Dedifferentiated amniotic fluid mesenchymal stem cell (primary cell): ENCODE data around the gene UNC13D.

Experiments used
- DNase-seq: peaks from one replicate; pipeline ENCODE4 v3.0.0-alpha.2; 2016; ENCODE audit errors: extremely low spot score

The UNC13D gene

GRCh38 chr17:75834279-75834920 lies 9.8 kb downstream of the UNC13D start:
- no peak for DNase-seq

GRCh38 chr17:75832652-75833400 lies 11.4 kb downstream of the UNC13D start:
- DNase-seq, result no peak

GRCh38 chr17:75832164-75832651 lies 12.0 kb downstream of the UNC13D start:
- no peak for DNase-seq

- DNase-seq, result no peak
These were observed 13.1 kb downstream of the UNC13D start for GRCh38 chr17:75831032-75831571.

GRCh38 chr17:75830164-75831031 lies 13.8 kb downstream of the UNC13D start:
- no peak for DNase-seq

GRCh38 chr17:75829747-75830146 lies 14.5 kb downstream of the UNC13D start:
- DNase-seq, result no peak

- no peak for DNase-seq
These were observed 15.5 kb downstream of the UNC13D start for GRCh38 chr17:75828741-75829140.

- no peak for DNase-seq
These were observed 16.2 kb downstream of the UNC13D start for GRCh38 chr17:75828076-75828400.

GRCh38 chr17:75827308-75828075 lies 16.7 kb downstream of the UNC13D start:
- no peak for DNase-seq

GRCh38 chr17:75826561-75827307 lies 17.5 kb downstream of the UNC13D start:
- DNase-seq, result no peak

GRCh38 chr17:75825748-75826370 lies 18.3 kb downstream of the UNC13D start:
- no peak for DNase-seq

- DNase-seq, result no peak
These were observed 19.1 kb downstream of the UNC13D start for GRCh38 chr17:75825149-75825552.

- DNase-seq, result no peak
These were observed 19.5 kb downstream of the UNC13D start for GRCh38 chr17:75824666-75825065.

GRCh38 chr17:75824050-75824552 lies 20.1 kb downstream of the UNC13D start:
- DNase-seq, result no peak

- DNase-seq, result no peak
These were observed 20.8 kb downstream of the UNC13D start for GRCh38 chr17:75823257-75824041.

GRCh38 chr17:75822800-75823166 lies 21.4 kb downstream of the UNC13D start:
- no peak for DNase-seq

- no peak for DNase-seq
These were observed 21.9 kb downstream of the UNC13D start for GRCh38 chr17:75822119-75822799.

- DNase-seq, result no peak
These were observed 22.7 kb downstream of the UNC13D start for GRCh38 chr17:75821552-75821951.
